T-helper 1 cell (primary cell): Measurements from ENCODE around the gene TMEM150B.
"Not testable (repeated sequence)": the region's sequence is repeated elsewhere in the genome, so short reads cannot be mapped to it uniquely, and the experiment has no call there.

Experiments
- DNase-seq, 5 donors: peaks; one replicate each; pipeline ENCODE4 v3.0.0-alpha.2; 2012 to 2020

TMEM150B gene

DNA sequence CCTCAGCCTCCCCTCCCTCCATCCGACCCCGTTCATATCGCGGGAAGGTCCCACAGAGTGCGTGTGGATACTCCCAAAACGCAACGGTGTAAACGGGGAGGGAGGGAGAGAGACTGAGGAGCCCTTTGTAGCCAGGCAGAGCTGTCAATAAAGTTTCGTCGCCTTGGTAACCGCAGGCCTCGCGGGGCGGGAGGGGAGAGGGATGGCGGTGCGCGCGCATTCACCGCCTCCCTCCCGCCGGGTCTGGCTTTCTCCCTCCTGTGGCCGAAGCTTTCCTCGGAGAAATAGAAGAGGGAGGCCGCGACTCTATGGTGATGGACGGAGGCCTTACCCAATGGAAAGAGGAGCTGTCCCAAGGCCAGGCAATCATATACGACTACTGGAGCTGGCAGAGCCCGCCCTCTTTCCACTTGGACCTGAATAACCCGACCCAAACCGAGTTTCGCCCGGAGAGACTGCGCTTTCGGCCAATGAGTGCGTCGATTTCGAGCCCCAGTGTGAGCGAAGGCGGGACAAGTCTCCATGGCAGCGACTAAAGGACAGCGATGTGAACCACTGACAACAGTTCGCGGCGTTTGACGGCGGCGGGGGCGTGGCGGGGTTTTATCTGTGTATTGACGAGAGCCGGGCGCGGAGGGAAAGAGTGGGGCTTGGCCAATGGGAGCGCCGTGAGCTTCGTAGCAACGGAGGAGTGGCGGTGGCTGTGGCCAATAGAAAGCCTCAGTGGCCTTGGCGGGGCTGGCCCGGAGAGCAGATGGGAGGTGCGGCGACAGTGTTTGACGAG lies 14.2 kb upstream of the TMEM150B start, which contains the start of gene KMT5C:
Gene KMT5C, plus strand, starts transcription at position 772 of the 784 bp plus-strand sequence. CDS start 2,061 bp downstream, outside the sequence.
- peak; percentile 100 for DNase-seq

DNA sequence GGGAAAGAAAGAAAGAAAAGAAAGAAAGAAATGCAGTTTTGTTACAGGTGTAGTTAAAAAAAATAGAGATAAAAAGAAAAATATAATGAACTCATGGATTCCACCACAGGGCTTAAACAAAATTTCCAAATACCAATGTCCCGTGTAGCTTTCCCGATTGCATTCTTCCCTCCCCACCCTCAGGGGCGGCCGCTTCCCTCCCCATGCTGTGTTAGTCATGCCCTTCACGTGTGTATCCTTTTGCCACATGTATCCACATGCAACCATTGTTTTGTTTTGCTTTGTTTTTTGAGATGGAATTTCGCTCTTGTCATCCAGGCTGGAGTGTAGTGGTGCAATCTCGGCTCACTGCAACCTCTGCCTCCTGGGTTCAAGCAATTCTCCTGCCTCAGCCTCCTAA lies 11.0 kb upstream of the TMEM150B start:
- DNase-seq: no peak

DNA sequence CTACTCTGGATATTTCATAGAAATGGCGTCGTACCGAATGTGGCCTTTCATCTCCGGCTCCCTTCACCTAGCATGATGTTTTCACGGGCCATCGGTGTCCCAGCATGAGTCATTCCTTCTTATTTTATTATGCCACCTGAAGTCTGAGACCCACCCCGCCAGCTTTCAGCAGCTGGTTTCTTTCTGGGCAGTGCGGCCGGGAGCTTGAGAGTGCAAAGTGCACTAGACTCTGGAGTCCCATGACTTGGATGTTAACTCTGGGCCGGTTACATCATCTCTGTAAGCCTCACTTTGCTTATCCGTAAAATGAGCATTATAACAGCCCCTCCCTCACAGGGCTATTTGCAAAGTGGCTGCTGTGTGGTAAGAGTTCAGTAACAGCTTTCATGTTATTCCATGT lies 8.7 kb upstream of the TMEM150B start:
- DNase-seq: no peak

DNA sequence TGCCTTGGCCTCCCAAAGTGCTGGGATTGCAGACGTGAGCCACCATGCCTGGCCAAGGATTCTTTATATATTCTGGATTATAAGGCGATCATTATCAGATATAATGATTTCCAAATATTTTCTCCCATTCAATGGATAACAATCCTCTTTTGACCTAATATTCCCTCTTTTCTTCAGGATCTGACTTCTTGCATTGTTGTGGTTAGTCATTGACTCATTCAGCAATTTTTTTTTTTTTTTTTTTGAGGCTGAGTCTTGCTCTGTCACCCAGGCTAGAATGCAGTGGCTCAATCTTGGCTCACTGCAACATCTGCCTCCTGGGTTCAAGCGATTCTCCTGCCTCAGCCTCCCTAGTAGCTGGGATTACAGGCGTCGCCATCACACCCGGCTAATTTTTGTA lies 4.7 kb upstream of the TMEM150B start:
- not testable (repeated sequence) for DNase-seq

DNA sequence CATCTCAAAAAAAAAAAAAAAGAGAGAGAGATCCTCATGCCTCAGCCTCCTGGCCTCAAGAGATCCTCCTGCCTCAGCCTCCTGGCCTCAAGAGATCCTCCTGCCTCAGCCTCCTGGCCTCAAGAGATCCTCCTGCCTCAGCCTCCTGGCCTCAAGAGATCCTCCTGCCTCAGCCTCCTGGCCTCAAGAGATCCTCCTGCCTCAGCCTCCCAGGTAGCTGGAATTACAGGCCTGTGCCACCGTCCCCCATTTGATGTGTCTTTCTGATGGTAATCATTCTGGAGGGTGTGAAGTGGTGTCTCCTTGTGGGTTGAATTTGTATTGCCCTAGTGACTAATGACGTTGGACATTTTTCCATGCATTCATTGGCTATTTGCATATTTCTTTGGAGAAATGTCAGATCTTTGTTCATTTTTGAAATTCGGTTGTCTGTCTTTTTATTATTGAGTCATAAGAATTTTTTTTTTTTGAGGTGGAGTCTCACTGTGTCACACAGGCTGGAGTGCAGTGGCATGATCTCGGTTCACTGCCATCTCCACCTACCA lies 3.7 kb upstream of the TMEM150B start:
- DNase-seq: not testable (repeated sequence)

DNA sequence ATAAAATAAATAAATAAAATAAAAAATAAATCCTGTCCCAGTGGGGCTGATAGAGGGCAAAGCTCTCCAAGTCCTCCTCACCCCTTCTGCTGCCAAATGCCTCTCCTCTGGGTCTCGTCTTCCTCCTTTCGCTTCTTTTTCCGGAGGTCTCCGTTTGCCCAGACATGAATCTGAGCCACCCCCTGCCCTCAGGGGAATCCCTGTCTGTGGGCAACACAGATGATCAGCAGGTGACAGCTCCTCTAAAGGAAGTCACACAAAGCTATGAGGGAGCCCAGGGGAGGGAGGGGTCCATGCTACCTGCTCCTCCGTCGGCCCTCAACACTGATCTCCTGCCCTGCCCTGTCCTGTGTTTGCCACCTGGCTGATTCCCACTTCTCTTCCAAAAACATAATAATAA lies 479 bp downstream of the TMEM150B start:
- DNase-seq: no peak

DNA sequence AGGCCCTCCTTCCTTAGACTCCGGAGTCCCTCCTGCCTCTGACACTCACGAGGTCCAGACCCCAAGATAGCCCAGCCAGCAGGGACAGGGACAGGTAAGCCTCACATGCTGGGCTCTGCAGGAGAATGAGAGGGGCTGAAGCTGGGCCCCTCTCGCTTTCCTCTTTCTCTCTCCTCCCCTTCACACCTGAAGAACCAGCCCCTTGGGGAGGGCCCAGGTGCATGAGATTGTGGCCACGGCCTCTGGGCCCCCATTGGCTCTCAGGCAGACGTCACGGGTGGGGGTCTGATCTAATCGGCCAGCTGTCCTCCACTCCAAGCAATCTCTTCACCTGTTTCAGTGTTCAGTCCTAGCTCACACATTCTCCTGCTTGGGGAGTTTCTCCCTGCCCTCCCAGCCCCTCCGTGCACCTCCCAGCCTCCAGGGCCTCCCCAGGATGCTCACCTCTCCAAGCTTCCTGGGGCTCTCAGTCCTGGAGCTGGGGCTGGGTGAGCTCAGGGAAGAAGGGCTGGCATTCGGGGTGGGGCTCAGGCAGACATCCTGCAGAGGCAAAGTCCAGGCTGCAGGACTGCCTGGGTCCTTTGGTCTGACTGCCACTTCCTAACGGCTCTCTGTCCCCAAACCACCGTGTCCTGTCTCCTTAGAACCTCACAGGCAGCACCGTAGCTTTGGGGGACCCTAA lies 2.8 kb downstream of the TMEM150B start:
- DNase-seq: no peak

DNA sequence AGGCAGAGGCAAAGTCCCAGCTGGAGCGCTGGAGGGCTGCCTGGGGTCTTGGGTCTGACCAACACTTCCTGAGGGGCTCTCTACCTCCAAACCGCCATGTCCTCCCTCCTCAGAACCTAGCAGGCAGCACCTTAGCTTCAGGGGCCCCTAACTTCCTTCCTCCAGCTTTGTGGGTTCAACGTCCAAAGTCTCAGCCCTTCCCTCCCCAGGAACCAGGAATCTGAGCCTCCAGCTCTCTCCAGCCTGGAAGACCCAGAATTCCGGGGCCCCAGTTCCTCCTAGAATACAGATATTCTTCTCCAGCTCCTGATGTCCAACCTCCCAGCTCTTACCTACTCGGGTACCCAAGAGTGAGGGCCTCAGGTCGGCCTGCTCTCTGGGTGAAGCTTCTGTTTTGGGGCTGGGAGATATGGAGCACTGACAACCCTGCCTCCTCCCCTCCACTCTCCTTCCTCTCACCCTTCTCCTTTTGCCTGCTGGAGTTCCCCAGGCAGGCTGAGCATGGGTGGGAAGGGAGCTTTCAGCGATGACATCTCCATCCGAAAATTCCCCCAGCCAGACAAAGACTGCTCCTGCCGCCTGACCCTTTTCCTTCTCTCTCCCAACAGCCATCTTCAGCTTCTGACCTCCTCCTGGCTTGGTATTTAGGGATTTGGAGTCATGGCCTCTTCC lies 3.5 kb downstream of the TMEM150B start:
- DNase-seq: no peak

DNA sequence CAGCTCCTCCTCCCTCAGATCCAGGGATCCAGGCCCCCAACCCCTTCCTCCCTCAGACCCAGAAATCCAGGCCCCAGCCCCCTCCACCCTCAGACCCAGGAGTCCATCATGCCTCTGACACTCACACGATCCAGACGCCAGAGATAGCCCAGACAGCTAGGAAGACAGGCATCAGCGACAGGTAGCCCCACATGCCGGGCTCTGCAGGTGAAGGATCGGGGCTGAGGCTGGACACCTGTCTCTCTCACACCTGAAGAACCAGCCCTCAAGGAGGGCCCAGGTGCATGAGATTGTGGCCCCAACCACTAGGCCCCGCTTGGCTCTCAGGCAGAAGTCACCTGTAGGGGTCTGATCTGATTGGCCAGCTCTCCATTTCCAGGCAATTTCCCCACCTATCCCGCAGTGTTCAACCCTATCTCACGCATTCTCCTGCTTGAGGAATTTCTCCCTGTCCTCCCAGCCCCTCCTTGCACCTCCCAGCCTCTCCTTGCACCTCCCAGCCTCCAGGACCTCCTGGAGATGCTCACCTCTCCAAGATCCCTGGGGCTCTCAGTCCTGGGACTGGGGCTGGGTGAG lies 4.2 kb downstream of the TMEM150B start:
- DNase-seq: no peak

DNA sequence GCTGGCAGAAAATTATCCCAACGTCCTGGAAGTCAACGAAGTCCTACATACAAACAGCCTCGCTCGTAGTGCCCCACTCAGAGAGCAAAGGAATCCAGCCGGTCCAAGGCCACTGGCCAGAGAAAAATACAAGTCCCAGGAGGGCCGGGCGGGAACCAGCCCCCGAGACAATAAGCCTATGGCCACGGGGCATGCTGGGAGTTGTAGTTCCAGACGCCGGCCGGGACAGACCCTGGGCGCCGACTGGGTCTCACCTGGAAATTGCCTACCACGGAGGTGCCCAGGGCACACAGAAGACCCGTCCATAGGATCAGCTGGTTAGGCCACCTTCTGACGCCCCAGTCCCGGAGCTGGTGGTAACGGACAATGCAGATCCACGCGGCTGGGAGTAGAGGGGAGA lies 5.4 kb downstream of the TMEM150B start:
- DNase-seq: no peak

DNA sequence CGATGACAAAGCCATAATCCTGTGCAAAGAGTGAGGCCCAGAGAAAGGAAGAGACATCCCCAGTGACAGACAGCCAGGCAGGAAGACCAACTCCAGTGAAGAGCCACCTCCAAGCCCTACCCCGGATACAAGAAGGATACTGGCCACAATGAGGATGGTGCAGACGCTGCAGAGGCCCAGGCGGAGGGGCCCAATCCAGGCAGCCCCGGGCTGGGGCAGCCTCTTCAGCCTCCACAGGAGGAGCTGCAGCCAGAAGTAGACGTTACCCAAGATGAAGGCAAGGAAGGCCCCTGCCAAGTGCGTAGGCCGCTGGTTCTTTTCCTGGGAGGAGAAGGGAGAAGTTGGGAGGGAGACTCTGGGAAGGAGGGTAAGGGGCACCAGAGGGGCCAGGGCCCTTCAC lies 8.5 kb downstream of the TMEM150B start:
- no peak for DNase-seq

DNA sequence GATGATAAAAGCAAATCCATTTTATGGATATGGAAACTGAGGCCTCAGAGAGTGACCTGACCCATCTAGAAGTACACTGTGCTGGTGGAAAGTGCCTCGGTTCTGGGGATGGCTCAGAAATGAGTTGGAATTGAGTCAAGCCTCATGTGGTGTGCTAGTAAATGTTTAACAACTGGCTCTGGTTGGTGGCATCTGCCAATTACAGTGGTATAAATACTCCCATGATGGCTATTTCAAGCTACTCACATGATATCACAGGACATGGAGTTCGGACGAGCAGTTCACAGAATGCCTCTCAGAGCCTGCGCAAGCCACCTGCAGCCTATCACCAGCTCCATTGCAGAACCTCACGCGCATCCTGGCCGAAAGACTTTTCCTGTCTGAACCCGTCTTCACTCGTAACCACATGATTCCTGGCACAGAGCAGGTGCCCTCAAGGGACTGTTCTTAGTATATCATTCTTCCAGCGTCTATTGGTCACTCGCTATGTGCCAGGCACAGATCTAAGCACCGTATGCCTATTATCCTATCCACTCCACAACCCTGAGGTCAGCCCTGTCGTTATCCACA lies 9.1 kb downstream of the TMEM150B start:
- no peak for DNase-seq

DNA sequence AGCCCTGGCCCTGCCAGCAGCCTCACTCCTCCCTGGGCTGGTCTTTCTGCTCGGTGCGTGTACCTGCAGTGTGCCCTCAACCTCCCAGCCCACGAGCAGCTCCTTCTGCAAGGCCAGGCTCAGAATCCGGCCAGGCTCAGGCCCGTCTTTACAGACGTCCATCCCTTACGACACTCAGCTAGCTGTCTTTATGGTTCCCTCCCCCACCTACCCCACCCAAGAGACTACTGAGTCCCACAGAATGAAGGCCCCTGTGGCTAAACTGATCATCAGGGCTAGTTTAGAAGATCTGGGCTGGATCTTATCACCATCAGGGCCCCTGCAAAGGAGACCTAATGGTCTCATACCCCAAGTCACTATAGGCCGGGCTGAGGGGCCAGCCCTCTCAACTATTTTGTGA lies 10.7 kb downstream of the TMEM150B start:
- DNase-seq: no peak

DNA sequence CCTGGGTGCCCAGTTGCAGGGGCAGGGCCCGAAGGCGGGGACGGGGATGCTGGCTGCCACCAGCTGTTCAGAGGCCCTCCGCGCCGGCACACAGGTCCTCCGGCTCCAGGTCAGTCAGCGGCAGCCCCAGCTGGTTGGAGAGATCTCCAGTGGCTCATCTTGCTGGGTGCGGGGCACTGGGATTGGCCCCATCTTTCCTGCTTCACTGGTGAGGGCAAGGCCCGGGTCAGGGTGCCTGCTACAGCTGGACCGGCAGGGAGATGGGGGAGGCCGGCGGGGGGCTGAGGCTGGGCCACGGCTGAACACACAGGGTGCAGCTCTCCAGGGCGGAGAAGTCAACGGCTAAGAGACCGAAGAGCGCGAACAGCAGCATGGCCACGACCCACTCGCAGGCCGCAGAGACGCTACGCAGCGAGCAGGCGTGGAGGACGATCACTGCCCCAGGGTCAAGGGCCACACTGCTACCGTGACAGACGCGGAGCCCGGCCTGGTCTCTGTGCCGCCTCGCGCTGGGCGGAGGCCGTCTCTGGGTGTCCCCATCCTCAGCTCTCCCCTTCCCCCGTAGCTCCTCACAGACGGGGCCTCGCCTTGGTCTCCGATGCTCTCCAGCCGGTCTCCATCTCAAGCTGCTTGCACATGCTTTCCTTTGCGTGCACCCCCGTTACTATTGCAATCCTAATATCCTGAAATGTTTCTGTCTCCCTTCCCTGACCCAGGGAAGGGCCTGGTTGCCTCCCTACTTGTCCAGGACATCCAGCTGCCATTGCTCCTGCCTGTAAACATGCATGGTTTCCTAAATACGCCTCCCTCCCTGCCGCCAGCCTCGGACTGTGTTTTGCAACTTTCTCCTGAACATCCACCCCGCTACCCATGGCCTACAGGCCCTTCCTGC lies 12.3 kb downstream of the TMEM150B start:
- no peak for DNase-seq

DNA sequence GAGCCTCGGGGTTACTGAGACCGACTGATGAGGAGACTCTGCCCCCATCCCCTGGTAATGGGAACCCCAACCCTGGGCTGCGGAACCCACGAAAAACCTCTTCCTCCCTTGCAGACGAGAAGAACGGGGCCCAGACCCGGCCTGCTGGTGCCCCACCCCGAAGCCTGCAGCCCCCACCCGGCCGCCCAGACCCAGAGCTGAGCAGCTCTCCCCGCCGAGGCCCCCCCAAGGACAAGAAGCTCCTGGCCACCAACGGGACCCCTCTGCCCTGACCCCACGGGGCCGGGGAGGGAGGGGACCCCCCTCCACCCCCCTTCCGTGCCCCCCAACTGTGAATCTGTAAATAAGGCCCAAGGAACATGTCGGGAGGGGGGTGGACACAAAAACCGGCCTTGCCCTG lies 13.3 kb downstream of the TMEM150B start:
- no peak for DNase-seq

DNA sequence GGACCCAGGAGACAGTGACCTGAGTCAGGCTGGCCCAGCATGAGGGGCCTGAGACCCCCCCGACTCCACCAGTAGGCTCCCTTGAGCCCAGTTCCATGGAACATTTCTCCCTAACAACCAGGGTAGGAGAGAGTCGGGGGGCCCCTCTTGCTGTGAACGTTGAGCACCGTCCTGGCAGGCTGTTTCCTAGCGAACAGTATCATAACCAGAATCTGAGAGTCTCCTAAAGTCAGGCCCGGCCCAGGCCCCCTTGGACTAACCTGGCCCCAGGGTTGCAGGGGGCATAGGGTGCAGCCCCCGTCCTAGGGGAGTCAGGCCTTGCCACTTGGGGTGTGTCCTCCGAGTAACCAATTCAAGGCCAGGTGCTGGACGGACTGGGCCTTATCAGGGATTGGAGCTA lies 13.7 kb downstream of the TMEM150B start:
- DNase-seq: no peak

DNA sequence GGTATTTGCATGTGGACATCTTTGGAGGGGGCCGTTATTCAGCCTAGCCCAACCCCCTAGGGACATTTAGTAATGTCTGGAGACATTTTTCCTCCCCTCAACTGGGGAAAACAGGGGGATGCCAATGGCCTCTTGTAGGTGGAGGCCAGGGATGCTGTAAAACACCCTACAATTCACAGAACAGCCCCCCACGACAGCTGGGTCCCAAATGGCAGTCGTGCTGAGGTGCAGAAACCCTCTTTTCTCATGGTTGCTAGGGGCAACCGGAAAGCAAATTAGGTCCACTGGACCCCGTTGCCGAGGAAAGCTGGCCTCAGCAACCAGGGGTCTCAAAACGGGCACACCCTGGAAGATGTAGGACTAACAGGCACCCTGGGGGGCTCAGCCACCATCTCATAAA lies 14.6 kb downstream of the TMEM150B start:
- no peak for DNase-seq

DNA sequence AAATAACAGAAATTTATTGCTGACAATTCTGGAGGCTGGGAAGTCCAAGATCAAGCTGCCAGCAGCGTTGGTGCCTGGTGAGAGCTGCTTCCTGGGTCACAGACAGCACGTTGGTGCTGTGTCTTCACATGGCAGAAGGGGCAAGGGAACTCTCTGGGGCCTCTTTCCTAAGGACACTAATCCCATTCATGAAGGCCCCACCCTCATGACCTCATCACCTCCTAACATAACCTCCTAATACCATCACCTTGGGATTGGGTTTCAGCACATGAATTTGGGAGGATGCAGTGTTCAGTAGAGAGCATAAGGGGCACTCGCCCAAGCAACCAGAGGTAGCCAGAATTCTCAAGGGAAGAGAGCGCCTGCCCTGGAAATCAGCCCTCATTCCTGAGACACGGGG lies 15.7 kb downstream of the TMEM150B start:
- no peak for DNase-seq

DNA sequence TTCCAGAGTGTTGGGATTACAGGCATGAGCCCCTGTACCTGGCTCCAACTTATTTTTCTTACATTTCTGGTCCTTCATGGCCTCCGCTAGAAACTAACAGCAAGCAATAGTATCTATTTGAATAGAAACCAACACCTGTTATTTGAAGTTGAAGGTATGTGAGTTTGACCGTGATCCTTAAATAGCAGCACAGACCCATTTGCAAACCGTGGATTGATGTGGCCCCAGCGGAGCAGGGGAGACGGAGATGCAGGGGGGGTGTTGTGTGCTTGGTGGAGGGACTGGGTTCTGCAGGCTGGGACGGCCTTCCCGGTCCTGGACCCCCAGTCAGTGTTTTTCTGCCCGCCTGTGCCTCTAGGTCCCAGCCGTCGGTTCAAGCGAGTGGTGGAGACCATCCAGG lies 16.9 kb downstream of the TMEM150B start:
- no peak for DNase-seq

DNA sequence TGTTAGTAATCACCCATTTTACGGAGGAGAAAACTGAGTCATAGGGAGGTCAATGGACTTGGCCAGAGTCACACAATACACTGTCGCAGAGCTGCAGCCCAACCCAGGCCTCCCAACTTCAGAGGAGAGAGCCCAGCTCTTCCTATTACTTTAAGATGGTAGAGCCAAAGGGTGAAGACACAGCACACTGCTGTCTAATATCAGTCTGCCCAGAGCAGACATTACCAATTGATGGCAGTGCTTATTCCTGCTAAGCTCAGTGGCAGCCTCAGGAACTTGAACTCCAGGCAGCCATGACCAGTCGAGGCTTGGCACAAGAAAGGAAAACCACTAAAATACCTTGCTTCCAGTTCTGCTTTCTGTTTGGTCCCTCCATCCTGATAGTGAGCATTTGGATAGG lies 18.4 kb downstream of the TMEM150B start:
- DNase-seq: no peak

DNA sequence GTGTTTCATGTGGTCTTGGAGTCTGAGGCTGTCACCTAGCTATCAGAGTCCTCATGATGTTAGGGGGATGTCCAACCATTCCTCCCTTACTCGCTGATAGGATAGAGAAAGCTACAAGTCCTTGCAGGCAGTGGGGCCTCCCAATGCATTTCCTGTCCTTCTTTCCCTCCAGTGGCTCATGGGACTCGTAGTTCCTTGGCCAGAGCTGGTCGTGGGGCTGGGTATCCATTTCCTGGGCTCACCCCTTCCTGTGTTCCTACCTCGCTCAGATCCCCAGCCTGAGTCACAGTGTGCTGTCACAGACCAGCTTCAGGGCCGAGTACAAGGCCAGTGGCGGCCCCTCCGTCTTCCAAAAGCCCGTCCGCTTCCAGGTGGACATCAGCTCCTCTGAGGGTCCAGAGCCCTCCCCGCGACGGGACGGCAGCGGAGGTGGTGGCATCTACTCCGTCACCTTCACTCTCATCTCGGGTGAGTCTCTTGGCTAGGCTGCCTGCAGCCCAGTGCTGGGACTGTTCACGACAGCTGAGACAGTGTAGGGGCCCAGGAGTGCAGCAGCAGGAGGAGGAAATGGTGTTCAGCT lies 19.1 kb downstream of the TMEM150B start:
- DNase-seq: no peak
